ENCODE results near the gene SPN.

DNA sequence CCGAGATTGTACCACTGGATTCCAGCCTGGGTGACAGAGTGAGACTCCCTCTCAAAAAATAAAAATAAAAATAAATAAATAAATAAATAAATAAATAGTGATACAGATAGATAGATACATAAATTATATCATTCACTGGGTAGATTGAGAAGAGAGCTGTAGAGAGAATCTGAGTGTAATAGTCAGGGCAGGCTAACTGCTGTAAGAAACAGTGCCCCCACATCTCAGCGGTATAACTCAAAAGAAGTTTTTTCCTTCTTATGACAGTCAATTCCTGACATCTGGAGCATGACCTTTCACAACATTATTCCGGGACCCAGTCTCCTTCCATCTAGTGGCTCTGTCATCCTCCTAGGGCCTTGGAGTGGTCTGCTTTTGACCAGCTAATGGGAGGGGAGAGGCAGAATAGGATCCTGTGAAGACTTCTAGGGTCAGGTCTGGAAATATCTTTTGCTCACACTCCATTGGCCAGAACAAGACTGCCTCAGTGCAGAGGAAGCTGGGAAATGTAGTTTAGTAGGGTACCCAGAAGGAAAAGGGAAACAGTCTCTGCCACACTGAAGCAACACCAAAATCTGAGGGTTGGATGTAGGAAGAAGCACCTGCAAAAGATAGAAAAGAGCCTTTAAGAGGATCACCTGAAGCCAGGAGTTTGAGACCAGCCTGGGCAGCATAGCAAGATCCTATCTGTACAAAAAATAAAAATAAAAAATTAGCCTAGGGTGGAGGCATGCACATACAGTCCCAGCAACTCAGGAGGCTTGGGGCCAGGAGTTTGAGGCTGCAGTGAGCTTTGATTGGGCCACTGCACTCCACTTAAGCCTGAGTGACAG, 13.0 kb downstream of the SPN start:
- TF ChIP-seq SIN3A (IDR thresholded peaks at IDR 0.05; ENCODE audit: borderline replicate concordance, insufficient read depth, low read length), result no peak
- TF ChIP-seq POLR2AphosphoS5 (IDR thresholded peaks at IDR 0.05; ENCODE audit: low read depth, low read length), result no peak
- TF ChIP-seq, protein P1, sequence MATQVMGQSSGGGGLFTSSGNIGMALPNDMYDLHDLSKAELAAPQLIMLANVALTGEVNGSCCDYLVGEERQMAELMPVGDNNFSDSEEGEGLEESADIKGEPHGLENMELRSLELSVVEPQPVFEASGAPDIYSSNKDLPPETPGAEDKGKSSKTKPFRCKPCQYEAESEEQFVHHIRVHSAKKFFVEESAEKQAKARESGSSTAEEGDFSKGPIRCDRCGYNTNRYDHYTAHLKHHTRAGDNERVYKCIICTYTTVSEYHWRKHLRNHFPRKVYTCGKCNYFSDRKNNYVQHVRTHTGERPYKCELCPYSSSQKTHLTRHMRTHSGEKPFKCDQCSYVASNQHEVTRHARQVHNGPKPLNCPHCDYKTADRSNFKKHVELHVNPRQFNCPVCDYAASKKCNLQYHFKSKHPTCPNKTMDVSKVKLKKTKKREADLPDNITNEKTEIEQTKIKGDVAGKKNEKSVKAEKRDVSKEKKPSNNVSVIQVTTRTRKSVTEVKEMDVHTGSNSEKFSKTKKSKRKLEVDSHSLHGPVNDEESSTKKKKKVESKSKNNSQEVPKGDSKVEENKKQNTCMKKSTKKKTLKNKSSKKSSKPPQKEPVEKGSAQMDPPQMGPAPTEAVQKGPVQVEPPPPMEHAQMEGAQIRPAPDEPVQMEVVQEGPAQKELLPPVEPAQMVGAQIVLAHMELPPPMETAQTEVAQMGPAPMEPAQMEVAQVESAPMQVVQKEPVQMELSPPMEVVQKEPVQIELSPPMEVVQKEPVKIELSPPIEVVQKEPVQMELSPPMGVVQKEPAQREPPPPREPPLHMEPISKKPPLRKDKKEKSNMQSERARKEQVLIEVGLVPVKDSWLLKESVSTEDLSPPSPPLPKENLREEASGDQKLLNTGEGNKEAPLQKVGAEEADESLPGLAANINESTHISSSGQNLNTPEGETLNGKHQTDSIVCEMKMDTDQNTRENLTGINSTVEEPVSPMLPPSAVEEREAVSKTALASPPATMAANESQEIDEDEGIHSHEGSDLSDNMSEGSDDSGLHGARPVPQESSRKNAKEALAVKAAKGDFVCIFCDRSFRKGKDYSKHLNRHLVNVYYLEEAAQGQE (IDR thresholded peaks at IDR 0.05; ENCODE audit: insufficient read depth in 1 of 2, low read depth in 2 of 2, low read length in 2 of 2), result no peak

All from PFSK-1 (cell line).